Measurements from ENCODE around the gene HBP1.

DNA sequence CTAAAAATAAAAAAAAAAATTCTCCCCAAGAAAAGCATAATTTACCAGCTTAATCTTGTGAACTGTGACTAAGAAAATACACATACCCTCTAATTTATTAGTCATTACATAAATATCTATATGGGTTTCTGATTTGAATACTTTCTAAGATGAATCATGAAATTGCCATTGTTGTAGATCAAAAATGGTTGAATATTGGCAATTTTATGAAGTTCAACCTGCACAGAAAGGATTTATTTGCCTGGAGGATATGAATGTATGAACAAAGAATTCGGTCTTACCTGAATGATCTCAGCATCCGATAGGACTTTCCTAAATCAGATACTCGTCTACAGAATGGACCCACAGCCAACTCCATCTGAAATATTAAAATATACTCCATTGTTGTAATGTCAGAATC, 61.5 kb downstream of the HBP1 start:
- TF ChIP-seq, protein P1, sequence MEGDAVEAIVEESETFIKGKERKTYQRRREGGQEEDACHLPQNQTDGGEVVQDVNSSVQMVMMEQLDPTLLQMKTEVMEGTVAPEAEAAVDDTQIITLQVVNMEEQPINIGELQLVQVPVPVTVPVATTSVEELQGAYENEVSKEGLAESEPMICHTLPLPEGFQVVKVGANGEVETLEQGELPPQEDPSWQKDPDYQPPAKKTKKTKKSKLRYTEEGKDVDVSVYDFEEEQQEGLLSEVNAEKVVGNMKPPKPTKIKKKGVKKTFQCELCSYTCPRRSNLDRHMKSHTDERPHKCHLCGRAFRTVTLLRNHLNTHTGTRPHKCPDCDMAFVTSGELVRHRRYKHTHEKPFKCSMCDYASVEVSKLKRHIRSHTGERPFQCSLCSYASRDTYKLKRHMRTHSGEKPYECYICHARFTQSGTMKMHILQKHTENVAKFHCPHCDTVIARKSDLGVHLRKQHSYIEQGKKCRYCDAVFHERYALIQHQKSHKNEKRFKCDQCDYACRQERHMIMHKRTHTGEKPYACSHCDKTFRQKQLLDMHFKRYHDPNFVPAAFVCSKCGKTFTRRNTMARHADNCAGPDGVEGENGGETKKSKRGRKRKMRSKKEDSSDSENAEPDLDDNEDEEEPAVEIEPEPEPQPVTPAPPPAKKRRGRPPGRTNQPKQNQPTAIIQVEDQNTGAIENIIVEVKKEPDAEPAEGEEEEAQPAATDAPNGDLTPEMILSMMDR (IDR thresholded peaks at IDR 0.05), result no peak
- no peak for TF ChIP-seq POLR2A (IDR thresholded peaks at IDR 0.05)
- TF ChIP-seq EP300 (IDR thresholded peaks at IDR 0.05), result no peak
- TF ChIP-seq POLR2AphosphoS5 (IDR thresholded peaks at IDR 0.05), result no peak

Measured in stomach (tissue), 4 donors.